Stimulated activated CD4-positive, alpha-beta T cell treated with anti-CD3 and anti-CD28 coated beads, TNF-alpha, amount 100 ng/mL, for 4 hours (primary cell): Measurements from ENCODE around the gene ZBTB46.
"Not testable (repeated sequence)": the region's sequence is repeated elsewhere in the genome, so short reads cannot be mapped to it uniquely, and the experiment has no call there.

Experiments
- DNase-seq, 3 experiments: peaks; one replicate each; pipeline ENCODE4 v3.0.0-alpha.2; 2020; ENCODE audit warnings: low read depth in 3 of 3

Gene ZBTB46

DNA sequence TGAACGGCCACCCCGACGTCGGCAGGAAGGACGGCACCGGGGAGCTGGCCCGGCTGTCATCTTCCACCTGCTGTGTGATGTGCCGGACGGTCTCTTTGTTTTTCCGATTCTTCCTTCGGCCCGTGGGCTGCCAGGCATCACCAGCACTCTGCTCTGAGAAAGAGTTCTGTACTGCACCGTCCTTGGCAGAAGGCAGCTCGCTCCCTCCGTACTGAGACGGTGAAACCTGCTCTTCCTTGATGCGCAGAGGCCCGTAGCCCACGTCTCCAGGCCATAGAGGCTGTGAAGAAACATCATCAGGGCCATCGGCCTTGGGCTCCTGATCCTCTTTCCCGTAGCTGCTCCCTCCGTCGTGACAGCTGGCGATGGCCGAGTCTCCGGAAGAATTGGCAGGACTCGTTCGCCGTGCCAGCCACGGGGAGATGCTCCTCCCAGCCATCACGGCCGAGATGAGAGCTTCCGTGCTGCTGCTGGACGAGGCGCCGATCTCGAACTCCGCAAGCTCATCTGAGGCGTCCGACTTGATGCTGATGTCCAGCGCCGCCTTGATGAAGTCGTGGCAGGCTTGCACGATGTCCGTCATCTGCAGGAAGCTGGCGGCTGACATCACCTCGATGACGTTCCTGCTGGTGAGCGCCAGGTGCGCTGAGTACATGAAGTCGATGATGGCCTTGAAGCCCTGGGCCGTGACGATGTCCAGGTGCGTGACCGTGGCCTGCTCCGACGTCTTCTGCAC is 41.1 kb downstream of the ZBTB46 start:
- DNase-seq, result no peak

- DNase-seq, result no peak
These were observed 43.3 kb downstream of the ZBTB46 start for GRCh38 chr20:63787749-63788148.

DNA sequence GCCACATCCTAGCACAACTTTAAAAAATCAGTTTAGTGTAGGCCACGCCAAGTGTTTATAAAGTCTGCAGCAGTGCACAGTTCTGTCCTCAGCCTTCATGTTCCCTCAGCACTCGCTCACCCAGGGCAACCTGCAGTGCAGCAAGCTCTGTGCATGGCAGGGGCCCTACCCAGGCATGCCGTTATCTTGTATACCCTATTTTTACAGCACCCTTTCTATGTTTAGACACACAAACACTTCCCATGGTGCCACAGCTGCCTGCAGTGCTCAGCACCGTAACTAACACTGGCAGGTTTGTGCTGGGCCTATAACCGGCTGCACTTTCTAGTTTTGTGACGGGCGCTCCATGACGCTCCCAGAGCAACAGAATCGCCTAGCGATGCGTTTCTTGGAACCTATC is 43.8 kb downstream of the ZBTB46 start:
- no peak for DNase-seq

GRCh38 chr20:63785691-63786131 is 45.4 kb downstream of the ZBTB46 start:
- DNase-seq, result no peak

DNA sequence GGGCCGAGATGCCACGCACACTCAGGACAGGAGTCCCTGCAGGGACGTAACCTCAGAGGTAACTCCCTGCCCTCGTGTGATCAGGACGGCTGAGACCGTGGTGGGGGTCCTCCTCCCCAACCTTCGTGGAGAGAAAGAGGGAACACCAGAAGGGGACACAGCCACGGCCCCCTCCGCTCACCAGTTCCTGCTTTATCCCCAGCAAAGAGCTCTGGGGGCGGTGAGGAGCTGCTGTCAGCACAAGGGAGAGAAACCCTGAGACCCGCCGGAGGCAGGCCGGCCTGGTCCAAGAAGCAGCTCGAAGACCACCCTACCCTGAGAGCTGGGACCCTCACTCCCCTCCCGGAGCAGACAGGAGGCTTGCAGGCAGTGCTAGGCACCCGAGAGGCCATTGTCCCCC is 47.1 kb downstream of the ZBTB46 start:
- no peak for DNase-seq

GRCh38 chr20:63782521-63782971 is 48.5 kb downstream of the ZBTB46 start:
- DNase-seq, result peak in 2 of 3 experiments; percentile 13 to 15

DNA sequence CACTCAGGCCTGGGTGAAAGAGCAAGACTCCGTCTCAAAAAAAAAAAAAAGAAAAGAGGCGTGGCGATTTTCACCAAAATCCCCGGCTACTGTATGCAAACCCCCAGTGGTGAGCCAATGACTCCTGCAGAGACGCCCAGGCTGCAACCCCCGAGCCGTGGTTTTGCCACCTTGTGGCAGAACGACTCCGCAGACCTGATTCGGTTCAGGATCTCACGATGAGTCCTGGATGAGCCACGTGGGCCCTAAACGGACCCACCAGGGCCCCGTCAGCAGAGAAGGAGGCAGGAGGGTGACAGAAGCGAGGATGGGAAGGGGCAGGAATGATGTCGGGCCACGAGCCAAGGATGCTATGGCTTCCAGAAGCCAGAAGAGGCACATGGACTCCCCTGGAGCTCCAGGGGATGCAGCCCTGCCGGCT is 49.0 kb downstream of the ZBTB46 start:
- no peak for DNase-seq

GRCh38 chr20:63781181-63781580 is 49.9 kb downstream of the ZBTB46 start:
- DNase-seq, result no peak

GRCh38 chr20:63778857-63779256 is 52.2 kb downstream of the ZBTB46 start:
- DNase-seq, result no peak

DNA sequence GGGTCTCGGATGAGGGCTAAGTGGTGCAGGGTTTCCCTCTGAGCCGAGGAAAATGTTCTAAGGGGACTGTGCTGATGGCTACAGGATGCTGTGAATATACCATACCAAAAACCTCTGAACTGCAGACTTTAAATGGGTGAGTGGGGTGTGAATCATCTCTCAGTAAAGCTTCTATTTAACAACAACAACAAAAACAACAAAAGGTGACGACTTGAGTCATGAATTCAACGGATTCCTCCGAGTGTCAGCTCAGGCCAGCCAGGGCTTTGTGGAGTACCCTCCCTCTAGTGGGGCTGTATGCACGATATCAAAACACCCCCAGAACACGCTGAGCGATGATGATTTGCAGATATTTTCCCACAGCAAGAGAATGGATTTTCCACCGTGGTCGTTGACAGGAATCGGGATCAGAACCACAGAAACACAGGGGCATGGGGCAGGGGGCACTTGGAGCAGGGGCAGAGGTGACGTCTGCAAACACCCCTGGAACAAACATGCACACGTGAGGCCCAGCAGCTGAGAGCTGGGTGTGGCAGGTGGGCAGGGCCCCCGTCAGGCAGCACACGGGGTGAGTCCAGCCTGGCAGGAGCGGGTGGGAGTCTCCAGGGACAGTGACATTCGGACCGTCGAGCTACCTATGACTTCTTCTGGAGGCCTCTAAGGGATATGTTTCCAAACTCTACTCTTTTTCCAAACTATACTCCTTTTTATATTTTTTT is 52.9 kb downstream of the ZBTB46 start:
- no peak for DNase-seq

GRCh38 chr20:63777614-63778013 is 53.5 kb downstream of the ZBTB46 start:
- DNase-seq, result no peak

DNA sequence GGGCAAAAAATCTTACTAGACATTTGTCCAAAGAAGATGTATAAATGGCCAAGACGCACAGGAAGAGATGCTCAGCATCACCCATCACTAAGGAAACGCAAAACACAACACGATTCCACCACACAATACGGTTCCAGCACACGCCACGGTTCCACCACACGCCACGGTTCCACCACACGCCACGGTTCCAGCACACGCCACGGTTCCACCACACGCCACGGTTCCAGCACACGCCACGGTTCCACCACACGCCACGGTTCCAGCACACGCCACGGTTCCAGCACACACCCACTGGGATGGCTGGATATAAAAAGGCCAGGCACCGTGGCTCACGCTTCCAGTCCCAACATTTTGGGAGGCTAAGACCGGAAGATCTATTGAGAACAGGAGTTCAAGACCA is 54.2 kb downstream of the ZBTB46 start:
- not testable (repeated sequence) for DNase-seq

DNA sequence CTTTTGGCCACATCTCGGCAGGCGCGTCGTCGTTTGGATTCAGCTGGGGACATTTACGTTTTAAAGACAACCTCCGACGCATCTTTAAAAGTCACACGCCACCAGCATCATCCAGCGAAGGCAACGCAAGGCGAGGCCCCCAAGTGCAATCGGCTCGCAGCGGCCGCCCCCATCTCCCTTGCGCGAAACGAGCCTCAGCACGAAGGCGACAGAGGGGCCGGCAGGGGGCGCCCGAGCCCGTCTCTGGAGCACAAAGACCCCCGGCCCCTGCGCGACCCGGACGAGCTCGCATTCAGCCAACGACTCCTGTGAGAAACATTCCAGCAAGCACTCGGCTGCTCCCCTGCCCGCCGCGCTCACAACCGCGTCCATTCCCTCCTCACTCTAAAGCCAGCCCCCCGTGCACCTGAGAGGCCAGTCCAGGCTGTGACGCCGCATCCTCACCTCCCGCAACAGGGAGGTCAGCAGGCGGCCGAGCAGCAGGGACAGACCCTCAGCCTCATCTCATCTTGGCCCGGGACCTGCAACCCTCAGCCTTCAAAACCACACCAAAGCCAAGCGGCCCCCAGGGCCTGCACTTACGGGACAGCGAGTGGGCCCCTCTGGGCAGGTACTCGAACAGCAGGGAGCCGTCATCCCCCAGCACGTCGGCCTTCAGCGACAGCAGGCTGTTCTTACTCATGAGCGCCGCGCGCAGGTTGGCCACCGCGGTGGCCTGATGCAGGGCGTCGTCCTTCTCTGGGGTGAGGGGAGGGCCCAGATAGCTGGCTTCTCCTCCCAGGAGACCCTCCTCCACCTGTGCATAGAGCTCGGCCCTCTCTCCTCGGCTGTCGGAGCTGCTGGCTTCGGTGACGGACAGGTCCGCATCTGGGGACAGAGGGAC is 55.7 kb downstream of the ZBTB46 start:
- no peak for DNase-seq

DNA sequence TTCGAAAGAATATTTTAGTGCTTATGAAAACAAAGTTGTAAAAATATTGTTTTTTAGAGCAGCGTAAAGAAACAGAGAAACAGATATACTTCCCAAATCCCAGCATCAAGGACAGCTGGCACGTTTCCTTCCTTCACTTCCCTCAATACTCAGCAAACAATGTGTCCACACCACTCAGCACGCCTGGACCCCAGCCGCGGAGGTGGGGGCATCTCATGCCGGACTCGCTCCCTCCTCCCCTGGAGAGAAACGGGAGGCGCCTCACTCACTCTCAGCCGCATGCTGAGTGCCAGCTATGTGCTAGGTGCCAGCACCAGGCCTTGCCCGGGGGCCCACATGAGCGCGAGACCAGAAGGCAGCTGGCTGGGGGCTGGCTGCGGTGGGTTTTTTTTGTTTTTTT is 56.8 kb downstream of the ZBTB46 start:
- no peak for DNase-seq

GRCh38 chr20:63773571-63774241 is 57.4 kb downstream of the ZBTB46 start:
- DNase-seq, result no peak

DNA sequence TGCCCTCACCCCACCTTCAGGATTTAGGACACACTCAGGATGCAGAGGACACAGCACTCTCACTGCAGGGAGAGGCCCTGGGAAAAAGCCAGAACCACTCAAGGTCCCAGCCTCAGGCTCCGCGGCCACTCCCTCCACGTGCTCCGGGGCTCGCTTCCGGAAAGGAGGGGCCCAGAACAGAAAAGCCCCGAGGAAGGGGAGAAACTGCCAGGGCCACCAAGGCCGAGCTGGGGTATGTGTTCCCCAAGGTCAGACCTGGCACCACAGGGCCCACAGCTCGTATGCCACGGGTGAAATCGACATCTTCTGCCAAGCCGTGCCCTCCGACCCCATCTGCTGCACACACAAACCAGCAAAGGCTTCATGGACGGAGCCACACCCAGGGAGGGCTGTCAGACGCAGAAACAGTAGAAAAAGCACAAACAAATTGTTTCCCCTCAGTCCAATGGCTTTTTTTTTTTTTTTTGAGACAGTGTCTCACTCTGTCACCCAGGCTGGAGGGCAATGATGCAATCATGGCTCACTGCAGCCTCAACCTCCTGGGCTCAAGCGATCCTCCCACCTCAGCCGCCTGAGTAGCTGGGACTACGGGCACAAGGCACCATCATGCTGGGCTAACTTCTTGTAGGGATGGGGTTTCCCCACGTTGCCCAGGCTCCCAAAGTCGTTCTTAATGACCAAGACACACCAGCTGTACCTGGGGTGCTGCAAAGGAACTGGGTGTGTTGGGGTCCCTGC is 58.1 kb downstream of the ZBTB46 start:
- DNase-seq, result no peak

- DNase-seq, result no peak
These were observed 59.9 kb downstream of the ZBTB46 start for GRCh38 chr20:63771046-63771707.

- no peak for DNase-seq
These were observed 61.1 kb downstream of the ZBTB46 start for GRCh38 chr20:63769891-63770474.

- no peak for DNase-seq
These were observed 62.2 kb downstream of the ZBTB46 start for GRCh38 chr20:63768591-63769515.
